ELF-1 (cell line): ENCODE data around the gene RIC8B.

ENCODE experiments used
- DNase-seq: peaks from one replicate; pipeline ENCODE4 v3.0.0-alpha.2; 2016; ENCODE audit warnings: low read depth, low spot score

RIC8B gene

GRCh38 chr12:106867651-106868050 is 93.2 kb downstream of the RIC8B start:
- no peak for DNase-seq

- DNase-seq = no peak
Measured at GRCh38 chr12:106868982-106869700, 94.7 kb downstream of the RIC8B start.

GRCh38 chr12:106870116-106870515 is 95.6 kb downstream of the RIC8B start:
- DNase-seq = no peak

GRCh38 chr12:106871477-106871876 is 97.0 kb downstream of the RIC8B start:
- no peak for DNase-seq

GRCh38 chr12:106873983-106874382 is 99.5 kb downstream of the RIC8B start:
- no peak for DNase-seq

- no peak for DNase-seq
Measured at GRCh38 chr12:106878804-106879203, 104.3 kb downstream of the RIC8B start.

GRCh38 chr12:106879612-106880011 is 105.1 kb downstream of the RIC8B start:
- no peak for DNase-seq

GRCh38 chr12:106883426-106883825 is 108.9 kb downstream of the RIC8B start:
- no peak for DNase-seq

GRCh38 chr12:106885026-106885425 is 110.5 kb downstream of the RIC8B start:
- DNase-seq = no peak

GRCh38 chr12:106885541-106886249 is 111.2 kb downstream of the RIC8B start:
- DNase-seq = no peak

- DNase-seq = no peak
Measured at GRCh38 chr12:106886932-106887331, 112.5 kb downstream of the RIC8B start.

- DNase-seq = no peak
Measured at GRCh38 chr12:106888348-106888970, 114.0 kb downstream of the RIC8B start.

GRCh38 chr12:106889326-106889725 is 114.8 kb downstream of the RIC8B start:
- no peak for DNase-seq

- DNase-seq = no peak
Measured at GRCh38 chr12:106889950-106890626, 115.6 kb downstream of the RIC8B start.

- no peak for DNase-seq
Measured at GRCh38 chr12:106892075-106892474, 117.6 kb downstream of the RIC8B start.

- no peak for DNase-seq
Measured at GRCh38 chr12:106893451-106893850, 119.0 kb downstream of the RIC8B start.

- DNase-seq = no peak
Measured at GRCh38 chr12:106894774-106895173, 120.3 kb downstream of the RIC8B start.

- DNase-seq = no peak
Measured at GRCh38 chr12:106896603-106897002, 122.1 kb downstream of the RIC8B start.

GRCh38 chr12:106897082-106897481 is 122.6 kb downstream of the RIC8B start:
- DNase-seq = no peak

- peak; percentile 45 for DNase-seq
Measured at GRCh38 chr12:106897981-106898901, 123.8 kb downstream of the RIC8B start.

- no peak for DNase-seq
Measured at GRCh38 chr12:106900554-106900953, 126.1 kb downstream of the RIC8B start.
